ENCODE results near the gene AKR1E2.

DNA sequence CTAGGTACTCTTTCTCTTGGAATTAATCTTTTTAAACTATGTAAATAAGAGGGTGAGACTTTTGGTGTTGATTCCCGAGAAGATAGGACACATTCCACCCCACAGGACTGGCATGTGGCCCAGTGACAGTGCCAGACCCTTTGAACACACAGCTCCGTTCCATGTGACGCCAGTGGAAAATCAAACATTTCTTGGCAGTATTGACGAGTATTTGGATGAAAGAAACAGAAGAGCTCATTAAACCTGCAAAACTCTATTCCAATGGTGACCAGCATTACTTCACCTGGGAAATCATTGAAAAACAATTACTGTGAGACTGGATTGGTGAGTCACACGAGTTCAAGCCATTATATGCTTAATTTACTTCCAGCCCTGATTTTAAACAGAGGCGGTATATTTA lies 25.8 kb downstream of the AKR1E2 start:
- TF ChIP-seq, protein P1, sequence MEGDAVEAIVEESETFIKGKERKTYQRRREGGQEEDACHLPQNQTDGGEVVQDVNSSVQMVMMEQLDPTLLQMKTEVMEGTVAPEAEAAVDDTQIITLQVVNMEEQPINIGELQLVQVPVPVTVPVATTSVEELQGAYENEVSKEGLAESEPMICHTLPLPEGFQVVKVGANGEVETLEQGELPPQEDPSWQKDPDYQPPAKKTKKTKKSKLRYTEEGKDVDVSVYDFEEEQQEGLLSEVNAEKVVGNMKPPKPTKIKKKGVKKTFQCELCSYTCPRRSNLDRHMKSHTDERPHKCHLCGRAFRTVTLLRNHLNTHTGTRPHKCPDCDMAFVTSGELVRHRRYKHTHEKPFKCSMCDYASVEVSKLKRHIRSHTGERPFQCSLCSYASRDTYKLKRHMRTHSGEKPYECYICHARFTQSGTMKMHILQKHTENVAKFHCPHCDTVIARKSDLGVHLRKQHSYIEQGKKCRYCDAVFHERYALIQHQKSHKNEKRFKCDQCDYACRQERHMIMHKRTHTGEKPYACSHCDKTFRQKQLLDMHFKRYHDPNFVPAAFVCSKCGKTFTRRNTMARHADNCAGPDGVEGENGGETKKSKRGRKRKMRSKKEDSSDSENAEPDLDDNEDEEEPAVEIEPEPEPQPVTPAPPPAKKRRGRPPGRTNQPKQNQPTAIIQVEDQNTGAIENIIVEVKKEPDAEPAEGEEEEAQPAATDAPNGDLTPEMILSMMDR (IDR thresholded peaks at IDR 0.05; ENCODE audit: borderline replicate concordance, extremely low read depth, low read length, poor library complexity, severe bottlenecking) = no peak
- TF ChIP-seq EZH2 (IDR thresholded peaks at IDR 0.05; ENCODE audit: borderline replicate concordance, low read depth, low read length, severe bottlenecking) = no peak

Measured in DND-41 (cell line).